Measurements from ENCODE around the gene RACGAP1. TPM values are rescaled to one million over a fixed set of nuclear protein-coding genes. Genes with fewer than 3 reads are reported as not detected.

The RACGAP1 gene
- total and polyA plus RNA-seq, 2 of the 4 experiments (the other 2 are of a cell fraction), result 37.9 to 110 TPM

DNA sequence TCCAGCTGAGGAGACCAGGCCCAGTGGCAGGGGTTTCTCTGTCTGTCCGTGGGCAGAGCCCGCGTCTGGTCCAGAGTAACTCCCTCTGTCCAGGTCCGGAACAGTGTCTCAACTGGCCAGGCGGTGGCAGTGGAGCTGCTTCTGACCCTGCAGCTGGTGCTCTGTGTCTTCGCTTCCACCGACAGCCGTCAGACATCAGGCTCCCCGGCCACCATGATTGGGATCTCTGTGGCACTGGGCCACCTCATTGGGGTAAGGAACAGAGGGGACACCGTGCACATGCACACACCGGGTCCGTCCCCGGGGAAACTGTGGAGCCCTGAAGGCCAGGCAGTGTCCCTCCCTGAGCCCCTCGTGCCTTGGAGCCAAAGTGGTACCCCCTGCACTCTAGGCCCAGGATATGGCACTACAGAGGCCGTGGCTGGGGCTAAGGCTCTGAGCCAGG, 51.0 kb downstream of the RACGAP1 start:
- intact Hi-C loops (cut with micrococcal nuclease), result loop anchor here (1.0 kb wide), 1 partner anchor 82 kb away; no protein-coding TSS in a partner anchor
- Histone ChIP-seq H3K9ac (ENCODE audit: low read depth, low read length) (no peak overlapping the region), H3K4me2 (ENCODE audit: low read depth, low read length) (no peak overlapping the region), H3K4me3 (ENCODE audit: insufficient read depth, low read depth, low read length) (no peak overlapping the region), H2BK120ac (ENCODE audit: low read depth, low read length) (no peak overlapping the region), H3K9me3 (ENCODE audit: control insufficient read depth, insufficient read depth, low read length) (no peaks in the 10 kb centered on the region), H2BK5ac (ENCODE audit: low read depth, low read length, poor library complexity, severe bottlenecking) (no peak overlapping the region), H3K4ac (ENCODE audit: low read depth, low read length) (no peak overlapping the region), H3K27ac (ENCODE audit: insufficient read depth, low read length) (no peak overlapping the region), H2AK9ac (replicated peaks; ENCODE audit: low read depth, low read length, poor library complexity) (peak overlapping the region; percentile 70), H2BK15ac (ENCODE audit: low read depth, low read length) (no peak overlapping the region), H3K79me1 (ENCODE audit: low read depth in 1 of 2, low read length in 2 of 2) (no peaks in the 10 kb centered on the region), H3K23ac (ENCODE audit: low read depth, low read length) (no peak overlapping the region), H3K18ac (ENCODE audit: low read depth, low read length) (no peak overlapping the region), H4K20me1 (ENCODE audit: insufficient read depth, low read length) (no peaks in the 10 kb centered on the region), H3K14ac (replicated peaks; ENCODE audit: low read depth, low read length) (no peak overlapping the region; the same call in 1 of the 2 replicates), H3K4me1 (ENCODE audit: control insufficient read depth, insufficient read depth, low read length) (no peaks in the 10 kb centered on the region), H3K9me1 (ENCODE audit: insufficient read depth, low read length) (no peaks in the 10 kb centered on the region), H4K5ac (ENCODE audit: low read depth, low read length) (no peak overlapping the region), H3K27me3 (ENCODE audit: control insufficient read depth, insufficient read depth, low read length) (peaks cover 33% of the 10 kb centered on the region), H2AK5ac (ENCODE audit: low read depth, low read length) (no peak overlapping the region), H2AFZ (replicated peaks; ENCODE audit: low read length, poor library complexity) (peak overlapping the region; percentile 84), H4K8ac (ENCODE audit: low read depth in 2 of 2, low read length in 2 of 2) (peak overlapping the region in 1 of 2 experiments; percentile 59; a peak in 1 of 4 replicates), H2BK20ac (ENCODE audit: low read depth, low read length) (no peak overlapping the region), H4K91ac (ENCODE audit: insufficient read depth, low read depth, low read length) (no peak overlapping the region), H3K56ac (ENCODE audit: extremely low read depth, insufficient read depth, low read length) (no peak overlapping the region), H3K36me3 (ENCODE audit: control insufficient read depth, insufficient read depth, low read length) (no peaks in the 10 kb centered on the region)
- in situ Hi-C loops (cut with MboI; ENCODE audit: low sequenced_read_pairs), result loop anchor here (5.0 to 10.0 kb wide), 2 partner anchors 83 to 201 kb away; partner anchors contain the start of gene ASIC1
- ATAC-seq (ENCODE audit: low read depth) (peak; percentile 98), DNase-seq (peak; percentile 64)
- ChIA-PET CTCF (interaction anchor here (0.6 to 1.2 kb wide), 5 partner anchors 65 to 96 kb away, joined by 3 to 6 read pairs (median 3); no protein-coding TSS in a partner anchor), POLR2A (ENCODE audit: unreplicated experiment) (no interaction called here)
- no peak for TF ChIP-seq POLR2A (IDR thresholded peaks at IDR 0.05; ENCODE audit: low read depth, low read length)
- peak; percentile 79 for TF ChIP-seq SMC3 (IDR thresholded peaks at IDR 0.05; ENCODE audit: low read depth, low read length)
- no peak for TF ChIP-seq MAFK (IDR thresholded peaks at IDR 0.05; ENCODE audit: low read depth, low read length)
- TF ChIP-seq, protein P1, sequence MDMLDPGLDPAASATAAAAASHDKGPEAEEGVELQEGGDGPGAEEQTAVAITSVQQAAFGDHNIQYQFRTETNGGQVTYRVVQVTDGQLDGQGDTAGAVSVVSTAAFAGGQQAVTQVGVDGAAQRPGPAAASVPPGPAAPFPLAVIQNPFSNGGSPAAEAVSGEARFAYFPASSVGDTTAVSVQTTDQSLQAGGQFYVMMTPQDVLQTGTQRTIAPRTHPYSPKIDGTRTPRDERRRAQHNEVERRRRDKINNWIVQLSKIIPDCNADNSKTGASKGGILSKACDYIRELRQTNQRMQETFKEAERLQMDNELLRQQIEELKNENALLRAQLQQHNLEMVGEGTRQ (IDR thresholded peaks at IDR 0.05; ENCODE audit: low read depth, low read length), result no peak
- TF ChIP-seq, protein P2, sequence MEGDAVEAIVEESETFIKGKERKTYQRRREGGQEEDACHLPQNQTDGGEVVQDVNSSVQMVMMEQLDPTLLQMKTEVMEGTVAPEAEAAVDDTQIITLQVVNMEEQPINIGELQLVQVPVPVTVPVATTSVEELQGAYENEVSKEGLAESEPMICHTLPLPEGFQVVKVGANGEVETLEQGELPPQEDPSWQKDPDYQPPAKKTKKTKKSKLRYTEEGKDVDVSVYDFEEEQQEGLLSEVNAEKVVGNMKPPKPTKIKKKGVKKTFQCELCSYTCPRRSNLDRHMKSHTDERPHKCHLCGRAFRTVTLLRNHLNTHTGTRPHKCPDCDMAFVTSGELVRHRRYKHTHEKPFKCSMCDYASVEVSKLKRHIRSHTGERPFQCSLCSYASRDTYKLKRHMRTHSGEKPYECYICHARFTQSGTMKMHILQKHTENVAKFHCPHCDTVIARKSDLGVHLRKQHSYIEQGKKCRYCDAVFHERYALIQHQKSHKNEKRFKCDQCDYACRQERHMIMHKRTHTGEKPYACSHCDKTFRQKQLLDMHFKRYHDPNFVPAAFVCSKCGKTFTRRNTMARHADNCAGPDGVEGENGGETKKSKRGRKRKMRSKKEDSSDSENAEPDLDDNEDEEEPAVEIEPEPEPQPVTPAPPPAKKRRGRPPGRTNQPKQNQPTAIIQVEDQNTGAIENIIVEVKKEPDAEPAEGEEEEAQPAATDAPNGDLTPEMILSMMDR (conservative IDR thresholded peaks at IDR 0.05; ENCODE audit: low read depth, low read length), result peak; percentile 73
- TF ChIP-seq RAD21 (IDR thresholded peaks at IDR 0.05; ENCODE audit: low read length), result peak; percentile 75
- BruUV-seq (replicated peaks), result no TSS peak
- dilution Hi-C loops (cut with HindIII; ENCODE audit: low sequenced_read_pairs, unreplicated experiment), result no loop called here
- WGBS, 2 experiments (ENCODE audit: extremely low coverage in 2 of 2, insufficient read length in 1 of 2), result 61% methylated on average over 10 of the region's 15 CpGs; no CpG with 5 or more reads in 1 of the 2 experiments

Data from IMR-90 (cell line).